ENCODE results near the gene KRTAP5-7.
"Not testable (repeated sequence)": the region's sequence is repeated elsewhere in the genome, so short reads cannot be mapped to it uniquely, and the experiment has no call there.

KRTAP5-7 gene

GRCh38 chr11:71534711-71535608, 7.9 kb downstream of the KRTAP5-7 start:
- DNase-seq (ENCODE audit: low spot score): not testable (repeated sequence)

GRCh38 chr11:71535825-71536224, 8.8 kb downstream of the KRTAP5-7 start:
- DNase-seq (ENCODE audit: low spot score): no peak

GRCh38 chr11:71537537-71537936, 10.5 kb downstream of the KRTAP5-7 start:
- DNase-seq (ENCODE audit: low spot score): no peak

GRCh38 chr11:71537977-71538665, 11.1 kb downstream of the KRTAP5-7 start, which contains the start of gene KRTAP5-8:
TSS of gene KRTAP5-8 (plus strand) at chr11:71538025. CDS start at chr11:71538056, 31 bp downstream.
- DNase-seq (ENCODE audit: low spot score): not testable (repeated sequence)

- DNase-seq (ENCODE audit: low spot score): no peak
Measured at GRCh38 chr11:71538666-71538990, 11.6 kb downstream of the KRTAP5-7 start.

- DNase-seq (ENCODE audit: low spot score): no peak
Measured at GRCh38 chr11:71539017-71539416, 11.9 kb downstream of the KRTAP5-7 start.

GRCh38 chr11:71539971-71540370, 12.9 kb downstream of the KRTAP5-7 start:
- DNase-seq (ENCODE audit: low spot score): not testable (repeated sequence)

GRCh38 chr11:71540521-71541304, 13.6 kb downstream of the KRTAP5-7 start:
- DNase-seq (ENCODE audit: low spot score): not testable (repeated sequence)

GRCh38 chr11:71542382-71542781, 15.3 kb downstream of the KRTAP5-7 start:
- no peak for DNase-seq (ENCODE audit: low spot score)

- no peak for DNase-seq (ENCODE audit: low spot score)
Measured at GRCh38 chr11:71542879-71543777, 16.1 kb downstream of the KRTAP5-7 start.

- DNase-seq (ENCODE audit: low spot score): no peak
Measured at GRCh38 chr11:71543866-71544265, 16.8 kb downstream of the KRTAP5-7 start.

GRCh38 chr11:71544525-71545214, 17.6 kb downstream of the KRTAP5-7 start:
- no peak for DNase-seq (ENCODE audit: low spot score)

- no peak for DNase-seq (ENCODE audit: low spot score)
Measured at GRCh38 chr11:71545405-71545966, 18.4 kb downstream of the KRTAP5-7 start.

- no peak for DNase-seq (ENCODE audit: low spot score)
Measured at GRCh38 chr11:71548120-71548519, 21.1 kb downstream of the KRTAP5-7 start, which contains the start of gene KRTAP5-9. TSS of gene KRTAP5-9 (plus strand) at chr11:71548420. CDS start at chr11:71548658, 238 bp downstream.

GRCh38 chr11:71548716-71549151, 21.7 kb downstream of the KRTAP5-7 start:
- no peak for DNase-seq (ENCODE audit: low spot score)

GRCh38 chr11:71551711-71552110, 24.6 kb downstream of the KRTAP5-7 start:
- no peak for DNase-seq (ENCODE audit: low spot score)

- DNase-seq (ENCODE audit: low spot score): no peak
Measured at GRCh38 chr11:71554996-71555395, 27.9 kb downstream of the KRTAP5-7 start.

- DNase-seq (ENCODE audit: low spot score): no peak
Measured at GRCh38 chr11:71555508-71555907, 28.4 kb downstream of the KRTAP5-7 start.

- no peak for DNase-seq (ENCODE audit: low spot score)
Measured at GRCh38 chr11:71556018-71556417, 29.0 kb downstream of the KRTAP5-7 start.

GRCh38 chr11:71557257-71557656, 30.2 kb downstream of the KRTAP5-7 start:
- no peak for DNase-seq (ENCODE audit: low spot score)

Measured in pons (tissue), 1 donor.